ENCODE results near the gene AFDN. TPM values are rescaled to one million over a fixed set of nuclear protein-coding genes. Genes with fewer than 3 reads are reported as not detected.

AFDN gene
- total and polyA plus RNA-seq, 10 of the 15 experiments (the other 5 are each of a cell fraction or from before 2014, with no cell fraction given), result 5.7 to 68.2 (median 45.1) TPM

GRCh38 chr6:167815296-167815980, 11.3 kb upstream of the AFDN start (continued):
- TF ChIP-seq ZNF687 (IDR thresholded peaks at IDR 0.05), result no peak
- no peak for TF ChIP-seq NBN (IDR thresholded peaks at IDR 0.05)
- TF ChIP-seq MAX (IDR thresholded peaks at IDR 0.05; ENCODE audit: low read depth, low read length), result no peak
- no peak for TF ChIP-seq SREBF1 (IDR thresholded peaks at IDR 0.05; ENCODE audit: low read length)
- TF ChIP-seq FOS (IDR thresholded peaks at IDR 0.05; ENCODE audit: borderline replicate concordance, extremely low read depth, insufficient read length), result no peak

GRCh38 chr6:167817016-167817415, 9.7 kb upstream of the AFDN start:
- FAIRE-seq, result no peak
- RAD21 ChIA-PET (ENCODE audit: unreplicated experiment), result no interaction called here
- 60% methylated on average over 4 of the region's 4 CpGs for WGBS (ENCODE audit: insufficient coverage, insufficient replicate concordance, low lambda C conversion rate, missing lambda C conversion rate)
- TF ChIP-seq CHD2 (IDR thresholded peaks at IDR 0.05; ENCODE audit: borderline replicate concordance, low read depth, low read length) (no peak), HCFC1 (IDR thresholded peaks at IDR 0.05; ENCODE audit: low read length) (no peak), ASH2L (IDR thresholded peaks at IDR 0.05; ENCODE audit: borderline replicate concordance, low read depth) (no peak), TBL1XR1 (IDR thresholded peaks at IDR 0.05; ENCODE audit: low read depth, low read length) (no peak), SMAD1 (IDR thresholded peaks at IDR 0.05; ENCODE audit: low read depth, partially characterized antibody) (no peak), ZNF24 (IDR thresholded peaks at IDR 0.05) (no peak), CUX1 (IDR thresholded peaks at IDR 0.05; ENCODE audit: insufficient replicate concordance, low read depth, low read length) (no peak), TCF12 (IDR thresholded peaks at IDR 0.05; ENCODE audit: low read depth, low read length) (no peak), IRF4 (IDR thresholded peaks at IDR 0.05; ENCODE audit: low read depth, low read length) (no peak), RAD21 (IDR thresholded peaks at IDR 0.05; ENCODE audit: insufficient read depth, low read depth, low read length) (no peak)

More at GRCh38 chr6:167817016-167817415, 9.7 kb upstream of the AFDN start:
- DNase-seq (ENCODE audit: low read depth, low spot score), result no peak
- H3K4me3 ChIP-seq, result no peak overlapping the region
- BruUV-seq (replicated peaks), result no TSS peak
- H4K20me1 ChIP-seq (ENCODE audit: control insufficient read depth, insufficient read depth), result no peaks in the 10 kb centered on the region
- no peaks in the 10 kb centered on the region for H3K9me3 ChIP-seq (replicated peaks; ENCODE audit: control insufficient read depth, insufficient read depth, low read length)
- no peak overlapping the region for H2AFZ ChIP-seq (ENCODE audit: control insufficient read depth, low read depth, low read length)
- H3K79me2 ChIP-seq (ENCODE audit: control insufficient read depth, insufficient read depth, low read length), result no peaks in the 10 kb centered on the region
- no peak overlapping the region for H3K4me2 ChIP-seq (ENCODE audit: control insufficient read depth, insufficient read depth)
- CTCF ChIA-PET, result interaction anchor here (0.6 kb wide), 1 partner anchor 45 kb away, joined by 3 read pairs; no protein-coding TSS in a partner anchor
- ATAC-seq, result no peak
- SMC1A ChIA-PET (ENCODE audit: uncharacterized antibody, unreplicated experiment), result no interaction called here
- no peaks in the 10 kb centered on the region for H3K4me1 ChIP-seq (ENCODE audit: control insufficient read depth, insufficient read depth, low read length)
- no peaks in the 10 kb centered on the region for H3K27me3 ChIP-seq (replicated peaks in 1 of 2; ENCODE audit: control insufficient read depth in 2 of 2, insufficient read depth in 2 of 2, low read length in 1 of 2)
- H3K27ac ChIP-seq (ENCODE audit: control insufficient read depth, insufficient read depth), result no peak overlapping the region
- in situ Hi-C loops (cut with MboI) (no loop called here), intact Hi-C loops (cut with micrococcal nuclease; ENCODE audit: unreplicated experiment) (no loop called here)
- no peaks in the 10 kb centered on the region for H3K36me3 ChIP-seq (ENCODE audit: control insufficient read depth in 2 of 2, insufficient read depth in 2 of 2, low read length in 1 of 2)
- H3K9ac ChIP-seq (ENCODE audit: control insufficient read depth, insufficient read depth, low read length), result no peak overlapping the region
- POLR2A ChIA-PET, result no interaction called here

Data from GM12878 (cell line).